NCI-H774 (cell line): ENCODE results near the gene ZNF215.
"Not testable (repeated sequence)": the region's sequence is repeated elsewhere in the genome, so short reads cannot be mapped to it uniquely, and the experiment has no call there.

ENCODE experiments used
- DNase-seq: peaks from one replicate; lab custom pipeline; 2025; lab: John Stamatoyannopoulos, UW

ZNF215 gene

GRCh38 chr11:6926208-6927029 lies at the start of gene ZNF215:
ZNF215 (plus strand) TSS chr11:6926426; CDS start chr11:6932273, 5,847 bp downstream.
- peak; percentile 92 for DNase-seq

- no peak for DNase-seq
Observed at GRCh38 chr11:6876914-6877313, 49.3 kb upstream of the ZNF215 start.

- no peak for DNase-seq
Observed at GRCh38 chr11:6882751-6883150, 43.5 kb upstream of the ZNF215 start.

- not testable (repeated sequence) for DNase-seq
Observed at GRCh38 chr11:6887711-6888110, 38.5 kb upstream of the ZNF215 start.

- no peak for DNase-seq
Observed at GRCh38 chr11:6888830-6889229, 37.4 kb upstream of the ZNF215 start.

GRCh38 chr11:6889835-6890234 lies 36.4 kb upstream of the ZNF215 start:
- no peak for DNase-seq

- no peak for DNase-seq
Observed at GRCh38 chr11:6892400-6892799, 33.8 kb upstream of the ZNF215 start, which contains the start of gene OR2D2. OR2D2 (minus strand) TSS chr11:6892500; CDS start chr11:6892500, 0 bp downstream.

- no peak for DNase-seq
Observed at GRCh38 chr11:6894097-6894496, 32.1 kb upstream of the ZNF215 start.

- DNase-seq, result no peak
Observed at GRCh38 chr11:6895010-6895409, 31.2 kb upstream of the ZNF215 start.

GRCh38 chr11:6898911-6899310 lies 27.3 kb upstream of the ZNF215 start:
- DNase-seq, result no peak

GRCh38 chr11:6900327-6900999 lies 25.8 kb upstream of the ZNF215 start:
- DNase-seq, result no peak

GRCh38 chr11:6904804-6905203 lies 21.4 kb upstream of the ZNF215 start:
- not testable (repeated sequence) for DNase-seq

GRCh38 chr11:6911378-6911777 lies 14.8 kb upstream of the ZNF215 start:
- no peak for DNase-seq

GRCh38 chr11:6911948-6912347 lies 14.3 kb upstream of the ZNF215 start:
- no peak for DNase-seq

- DNase-seq, result no peak
Observed at GRCh38 chr11:6919698-6920097, 6.5 kb upstream of the ZNF215 start.

GRCh38 chr11:6920702-6921101 lies 5.5 kb upstream of the ZNF215 start, which contains the start of gene OR2D3:
OR2D3 (plus strand) TSS chr11:6921002; CDS start chr11:6921002, 0 bp downstream.
- DNase-seq, result no peak

- no peak for DNase-seq
Observed at GRCh38 chr11:6925007-6925577, 1.1 kb upstream of the ZNF215 start.

GRCh38 chr11:6925636-6926207 lies 504 bp upstream of the ZNF215 start:
- DNase-seq, result peak; percentile 36

- DNase-seq, result peak; percentile 12
Observed at GRCh38 chr11:6927030-6927617, 898 bp downstream of the ZNF215 start.

- DNase-seq, result no peak
Observed at GRCh38 chr11:6928916-6929315, 2.7 kb downstream of the ZNF215 start.

- DNase-seq, result no peak
Observed at GRCh38 chr11:6931146-6931713, 5.0 kb downstream of the ZNF215 start.

- DNase-seq, result no peak
Observed at GRCh38 chr11:6932145-6932544, 5.9 kb downstream of the ZNF215 start.
